Liver (tissue), 9 donors: Measurements from ENCODE around the gene CELF1. TPM values are rescaled to one million over a fixed set of nuclear protein-coding genes. Genes with fewer than 3 reads are reported as not detected.

ENCODE experiments used
- DNase-seq: peaks from one replicate; pipeline ENCODE4 v3.0.0-alpha.2; 2017; ENCODE audit warnings: low spot score
- H3K27ac ChIP-seq, 2 donors: one replicate each; pipeline ENCODE4 v1.7.0; 2013; ENCODE audit warnings: inconsistent platforms in 2 of 2, low read length in 2 of 2, control low read depth in 1 of 2, low read depth in 1 of 2, mild to moderate bottlenecking in 1 of 2
- H3K27me3 ChIP-seq, 4 donors: one replicate each; pipeline versions ENCODE4 v1.6.1 to v1.7.0; 2013; ENCODE audit warnings: low read length in 3 of 4, inconsistent platforms in 1 of 4, mild to moderate bottlenecking in 1 of 4, moderate library complexity in 1 of 4; ENCODE audit not compliant: control insufficient read depth in 4 of 4, insufficient read depth in 4 of 4
- H3K36me3 ChIP-seq, 4 donors: one replicate each; pipeline versions ENCODE4 v1.6.1 to v1.7.0; 2013; ENCODE audit warnings: low read length in 3 of 4, mild to moderate bottlenecking in 3 of 4, low read depth in 1 of 4, moderate library complexity in 1 of 4; ENCODE audit not compliant: control insufficient read depth in 4 of 4, insufficient read depth in 3 of 4
- H3K4me1 ChIP-seq, 4 donors: one replicate each; pipeline versions ENCODE4 v1.6.1 to v1.7.0; 2013; ENCODE audit warnings: low read length in 3 of 4, mild to moderate bottlenecking in 3 of 4, moderate library complexity in 1 of 4; ENCODE audit not compliant: control insufficient read depth in 4 of 4, insufficient read depth in 4 of 4
- H3K4me3 ChIP-seq, 3 donors: one replicate each; pipeline versions ENCODE4 v1.6.1 to v1.7.0; 2013; ENCODE audit warnings: low read length in 3 of 3, control low read depth in 1 of 3, low read depth in 1 of 3, mild to moderate bottlenecking in 1 of 3
- H3K9ac ChIP-seq, 2 donors: one replicate each; pipeline ENCODE4 v1.7.0; 2013; ENCODE audit warnings: low read length in 2 of 2, mild to moderate bottlenecking in 2 of 2, moderate library complexity in 2 of 2, control low read depth in 1 of 2, low read depth in 1 of 2
- H3K9me3 ChIP-seq, 4 donors: one replicate each; pipeline versions ENCODE4 v1.6.1 to v1.7.0; 2013; ENCODE audit warnings: low read length in 3 of 4; ENCODE audit not compliant: control insufficient read depth in 4 of 4
- EGR1 ChIP-seq, 2 donors: IDR thresholded peaks; 2 replicates each; pipeline ENCODE4 v1.6.1; 2016 to 2018; ENCODE audit warnings: antibody characterized with exemption in 2 of 2, low read depth in 2 of 2
- FOXA1 ChIP-seq: IDR thresholded peaks from 2 replicates; pipeline ENCODE4 v1.6.1; 2016; ENCODE audit warnings: antibody characterized with exemption
- FOXA2 ChIP-seq: IDR thresholded peaks from 2 replicates; pipeline ENCODE4 v1.6.1; 2016; ENCODE audit warnings: antibody characterized with exemption
- GABPA ChIP-seq, 2 donors: IDR thresholded peaks in 1 of 2; conservative IDR thresholded peaks in 1 of 2; 2 replicates each; pipeline ENCODE4 v1.6.1; 2016; ENCODE audit warnings: antibody characterized with exemption in 2 of 2, mild to moderate bottlenecking in 1 of 2, moderate library complexity in 1 of 2
- HNF4A ChIP-seq, 2 donors: conservative IDR thresholded peaks; 2 replicates each; pipeline ENCODE4 v1.6.1; 2016; ENCODE audit warnings: antibody characterized with exemption in 2 of 2, mild to moderate bottlenecking in 2 of 2
- HNF4G ChIP-seq: IDR thresholded peaks from 2 replicates; pipeline ENCODE4 v1.6.1; 2016; ENCODE audit warnings: antibody characterized with exemption
- JUND ChIP-seq, 2 donors: IDR thresholded peaks; 2 replicates each; pipeline ENCODE4 v1.6.1; 2016; ENCODE audit warnings: antibody characterized with exemption in 2 of 2
- NR2F2 ChIP-seq: IDR thresholded peaks from 2 replicates; pipeline ENCODE4 v1.6.1; 2016; ENCODE audit warnings: antibody characterized with exemption
- RAD21 ChIP-seq, 2 donors: IDR thresholded peaks; 2 replicates each; pipeline ENCODE4 v1.6.1; 2016; ENCODE audit warnings: antibody characterized with exemption in 2 of 2, mild to moderate bottlenecking in 2 of 2
- RXRA ChIP-seq, 2 donors: IDR thresholded peaks; 2 replicates each; pipeline ENCODE4 v1.6.1; 2017 to 2018; ENCODE audit warnings: antibody characterized with exemption in 2 of 2, mild to moderate bottlenecking in 1 of 2
- SP1 ChIP-seq: IDR thresholded peaks from 2 replicates; pipeline ENCODE4 v1.6.1; 2018; ENCODE audit warnings: antibody characterized with exemption, mild to moderate bottlenecking
- TAF1 ChIP-seq: conservative IDR thresholded peaks from 2 replicates; pipeline ENCODE4 v1.6.1; 2016; ENCODE audit warnings: antibody characterized with exemption, mild to moderate bottlenecking
- YY1 ChIP-seq: IDR thresholded peaks from 2 replicates; pipeline ENCODE4 v1.6.1; 2016; ENCODE audit warnings: antibody characterized with exemption, mild to moderate bottlenecking
- WGBS: extraction: QIAGEN DNeasy Blood & Tissue Kit; methylation state at CpG from one replicate; pipeline ENCODE4 v1.1.7; 2013; 5-methylcytosine and 5-hydroxymethylcytosine counted together
- polyA plus RNA-seq, 2 donors: library from polyadenylated mRNA; stranded (reverse) in 1 of 2; unstranded in 1 of 2; fragments of 200-250 nt in 1 of 2; fragments of >200 nt in 1 of 2; fragmentation: Nextera tagmentation in 1 of 2; extraction: Ambion mirVana in 1 of 2; gene quantifications; one replicate each; pipeline versions ENCODE4 v1.2.1 to v1.2.3, GENCODE V29; 2013 to 2015
- total RNA-seq, 2 donors: library from RNA; depleted of rRNA; stranded (reverse); fragments of >200 nt; gene quantifications; one replicate each; pipeline ENCODE4 v1.2.3, GENCODE V29; 2014
- TF ChIP-seq, protein P1 (sequence below): IDR thresholded peaks from 2 replicates; pipeline ENCODE4 v1.6.1; 2016; ENCODE audit warnings: antibody characterized with exemption
- TF ChIP-seq, protein P2 (sequence below): IDR thresholded peaks from 2 replicates; pipeline ENCODE4 v1.6.1; 2016; ENCODE audit warnings: antibody characterized with exemption
- TF ChIP-seq, protein P3 (sequence below): fragments of 150-350 bp; IDR thresholded peaks from 2 replicates; pipeline ENCODE4 v1.5.1; 2017; ENCODE audit warnings: improper control_type of control experiment, low read depth, low read length; ENCODE audit not compliant: missing input control
- TF ChIP-seq, protein P4 (sequence below): IDR thresholded peaks from 2 replicates; pipeline ENCODE4 v1.6.1; 2016; ENCODE audit warnings: antibody characterized with exemption
- TF ChIP-seq, protein P5 (sequence below): IDR thresholded peaks from 2 replicates; pipeline ENCODE4 v1.6.1; 2016; ENCODE audit warnings: antibody characterized with exemption, mild to moderate bottlenecking
- donor health status: healthy.
- donor health status: healthy.
- donor health status: healthy.
- donor health status: healthy.
- donor health status: healthy.

Gene CELF1
- total and polyA plus RNA-seq, 4 donors = 23.5 to 139 (median 60.3) TPM

DNA sequence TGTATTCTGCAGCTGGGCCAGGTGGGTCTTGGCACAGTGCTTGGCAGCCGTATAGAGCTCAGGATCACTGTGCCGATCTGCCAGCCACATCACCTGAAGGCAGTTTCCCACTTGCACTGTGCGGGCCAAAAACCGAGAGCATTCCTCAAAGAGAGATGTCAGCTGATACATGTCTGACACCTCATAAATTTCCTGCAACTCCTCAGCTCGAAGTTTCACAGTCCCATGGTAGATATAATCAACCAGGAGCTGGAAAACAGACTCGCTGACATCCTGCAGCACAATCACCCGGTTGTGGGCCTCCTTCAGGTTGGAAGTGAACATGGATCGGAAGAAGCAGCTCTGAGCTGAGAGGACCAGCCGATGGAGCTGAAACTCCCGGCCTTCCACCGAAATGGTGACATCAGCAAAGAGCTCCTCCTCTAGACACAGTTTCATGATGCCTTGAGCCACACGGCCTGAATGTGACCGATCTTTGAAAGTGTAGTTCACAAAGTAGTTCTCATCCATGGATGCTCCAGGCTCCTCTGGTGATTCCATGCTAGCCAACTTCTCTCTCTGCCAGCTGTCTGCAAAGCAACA lies 24.6 kb upstream of the CELF1 start:
- H3K27ac ChIP-seq = no peak overlapping the region
- peak overlapping the region in 1 of 2 donors; percentile 42 for H3K9ac ChIP-seq
- 89% methylated on average over 13 of the region's 13 CpGs for WGBS
- H3K4me1 ChIP-seq = peaks cover 8 to 46% (median 40%) of the 10 kb centered on the region in 4 donors
- H3K4me3 ChIP-seq = peak overlapping the region in 1 of 3 donors; percentile 90
- no peak for DNase-seq
- H3K27me3 ChIP-seq = no peaks in the 10 kb centered on the region
- no peak for TF ChIP-seq FOXA2
- no peaks in the 10 kb centered on the region for H3K9me3 ChIP-seq
- peaks cover 1 to 23% (median 17%) of the 10 kb centered on the region in 4 donors for H3K36me3 ChIP-seq

DNA sequence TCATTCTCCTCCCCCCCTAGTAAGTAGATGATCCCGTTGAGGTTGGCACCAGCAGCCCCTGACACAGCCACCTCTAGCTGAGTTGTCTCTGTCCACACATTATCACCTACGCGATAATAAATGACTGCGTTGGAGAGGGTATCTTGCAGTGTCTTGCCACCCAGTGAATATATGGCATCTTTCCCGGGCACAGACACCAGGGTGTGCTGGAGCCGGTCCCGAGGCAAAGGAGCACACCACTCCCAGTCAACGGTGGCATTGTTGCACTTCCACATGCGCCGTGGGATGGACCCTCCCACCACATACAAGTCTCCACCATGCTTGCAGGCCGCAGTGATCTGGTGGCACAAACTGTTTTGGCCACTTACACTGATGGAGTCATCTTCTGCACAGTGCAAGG lies 20.4 kb upstream of the CELF1 start:
- no peaks in the 10 kb centered on the region for H3K9me3 ChIP-seq
- DNase-seq = no peak
- H3K4me1 ChIP-seq = peaks cover 6 to 44% (median 37%) of the 10 kb centered on the region in 4 donors
- no peak overlapping the region for H3K9ac ChIP-seq
- H3K4me3 ChIP-seq = no peak overlapping the region
- peaks cover 0 to 15% (median 4%) of the 10 kb centered on the region in 4 donors for H3K36me3 ChIP-seq
- H3K27ac ChIP-seq = no peak overlapping the region
- no peaks in the 10 kb centered on the region for H3K27me3 ChIP-seq
- 49% methylated on average over 11 of the region's 11 CpGs for WGBS
- TF ChIP-seq, protein P1, sequence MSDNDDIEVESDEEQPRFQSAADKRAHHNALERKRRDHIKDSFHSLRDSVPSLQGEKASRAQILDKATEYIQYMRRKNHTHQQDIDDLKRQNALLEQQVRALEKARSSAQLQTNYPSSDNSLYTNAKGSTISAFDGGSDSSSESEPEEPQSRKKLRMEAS = no peak
- TF ChIP-seq FOXA1 (no peak), TAF1 (no peak), HNF4G (no peak), NR2F2 (no peak)

DNA sequence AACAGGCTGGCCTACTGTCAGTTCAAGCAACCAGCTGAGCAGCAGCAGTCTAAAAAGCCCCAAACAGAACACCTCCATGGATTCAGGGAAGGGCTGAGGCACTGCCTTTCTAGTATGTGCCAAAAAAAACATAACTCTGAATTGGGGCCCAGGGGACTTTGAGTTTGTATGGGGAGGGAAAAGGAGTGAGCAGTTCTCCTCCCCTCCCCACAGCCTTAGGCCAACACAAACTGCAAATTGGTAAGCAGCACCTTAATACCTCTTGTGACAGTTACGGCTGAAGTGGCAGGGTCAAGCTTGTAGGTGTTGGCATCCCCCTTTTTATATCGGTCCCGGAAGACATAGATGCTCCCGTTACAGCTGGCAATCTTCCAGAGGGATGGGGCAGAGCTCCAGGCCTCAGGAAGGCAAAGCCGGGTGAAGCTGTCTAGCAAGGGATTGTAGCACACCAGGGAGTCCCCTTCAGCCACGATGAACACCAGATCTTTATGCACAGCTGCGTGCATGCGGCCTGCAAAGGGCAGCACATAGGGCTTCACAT lies 19.9 kb upstream of the CELF1 start:
- peaks cover 0 to 15% (median 4%) of the 10 kb centered on the region in 4 donors for H3K36me3 ChIP-seq
- no peaks in the 10 kb centered on the region for H3K27me3 ChIP-seq
- no peak for DNase-seq
- H3K9ac ChIP-seq = no peak overlapping the region
- peaks cover 3 to 39% (median 32%) of the 10 kb centered on the region in 4 donors for H3K4me1 ChIP-seq
- WGBS = 41% methylated on average over 8 of the region's 8 CpGs
- TF ChIP-seq, protein P2, sequence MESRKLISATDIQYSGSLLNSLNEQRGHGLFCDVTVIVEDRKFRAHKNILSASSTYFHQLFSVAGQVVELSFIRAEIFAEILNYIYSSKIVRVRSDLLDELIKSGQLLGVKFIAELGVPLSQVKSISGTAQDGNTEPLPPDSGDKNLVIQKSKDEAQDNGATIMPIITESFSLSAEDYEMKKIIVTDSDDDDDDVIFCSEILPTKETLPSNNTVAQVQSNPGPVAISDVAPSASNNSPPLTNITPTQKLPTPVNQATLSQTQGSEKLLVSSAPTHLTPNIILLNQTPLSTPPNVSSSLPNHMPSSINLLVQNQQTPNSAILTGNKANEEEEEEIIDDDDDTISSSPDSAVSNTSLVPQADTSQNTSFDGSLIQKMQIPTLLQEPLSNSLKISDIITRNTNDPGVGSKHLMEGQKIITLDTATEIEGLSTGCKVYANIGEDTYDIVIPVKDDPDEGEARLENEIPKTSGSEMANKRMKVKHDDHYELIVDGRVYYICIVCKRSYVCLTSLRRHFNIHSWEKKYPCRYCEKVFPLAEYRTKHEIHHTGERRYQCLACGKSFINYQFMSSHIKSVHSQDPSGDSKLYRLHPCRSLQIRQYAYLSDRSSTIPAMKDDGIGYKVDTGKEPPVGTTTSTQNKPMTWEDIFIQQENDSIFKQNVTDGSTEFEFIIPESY = no peak
- TF ChIP-seq EGR1 (IDR thresholded peaks at IDR 0.05; ENCODE audit: low read depth in 2 of 2) = no peak
- TF ChIP-seq FOXA2 = peak; percentile 6
- TF ChIP-seq, protein P3, sequence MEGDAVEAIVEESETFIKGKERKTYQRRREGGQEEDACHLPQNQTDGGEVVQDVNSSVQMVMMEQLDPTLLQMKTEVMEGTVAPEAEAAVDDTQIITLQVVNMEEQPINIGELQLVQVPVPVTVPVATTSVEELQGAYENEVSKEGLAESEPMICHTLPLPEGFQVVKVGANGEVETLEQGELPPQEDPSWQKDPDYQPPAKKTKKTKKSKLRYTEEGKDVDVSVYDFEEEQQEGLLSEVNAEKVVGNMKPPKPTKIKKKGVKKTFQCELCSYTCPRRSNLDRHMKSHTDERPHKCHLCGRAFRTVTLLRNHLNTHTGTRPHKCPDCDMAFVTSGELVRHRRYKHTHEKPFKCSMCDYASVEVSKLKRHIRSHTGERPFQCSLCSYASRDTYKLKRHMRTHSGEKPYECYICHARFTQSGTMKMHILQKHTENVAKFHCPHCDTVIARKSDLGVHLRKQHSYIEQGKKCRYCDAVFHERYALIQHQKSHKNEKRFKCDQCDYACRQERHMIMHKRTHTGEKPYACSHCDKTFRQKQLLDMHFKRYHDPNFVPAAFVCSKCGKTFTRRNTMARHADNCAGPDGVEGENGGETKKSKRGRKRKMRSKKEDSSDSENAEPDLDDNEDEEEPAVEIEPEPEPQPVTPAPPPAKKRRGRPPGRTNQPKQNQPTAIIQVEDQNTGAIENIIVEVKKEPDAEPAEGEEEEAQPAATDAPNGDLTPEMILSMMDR = no peak
- TF ChIP-seq GABPA (IDR thresholded peaks at IDR 0.05 in 1 of 2, conservative IDR thresholded peaks at IDR 0.05 in 1 of 2) = peak in 1 of 2 donors; percentile 62
- peak; percentile 47 to 48 for TF ChIP-seq RAD21 (IDR thresholded peaks at IDR 0.05)
- TF ChIP-seq, protein P4, sequence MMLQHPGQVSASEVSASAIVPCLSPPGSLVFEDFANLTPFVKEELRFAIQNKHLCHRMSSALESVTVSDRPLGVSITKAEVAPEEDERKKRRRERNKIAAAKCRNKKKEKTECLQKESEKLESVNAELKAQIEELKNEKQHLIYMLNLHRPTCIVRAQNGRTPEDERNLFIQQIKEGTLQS = no peak
- TF ChIP-seq YY1 = peak; percentile 88
- TF ChIP-seq HNF4A (conservative IDR thresholded peaks at IDR 0.05) = peak; percentile 79 to 82
- TF ChIP-seq JUND (IDR thresholded peaks at IDR 0.05) = no peak
- peak; percentile 45 for TF ChIP-seq HNF4G
- peak; percentile 50 for TF ChIP-seq SP1
- TF ChIP-seq TAF1 = no peak
- peak; percentile 35 to 62 for TF ChIP-seq RXRA (IDR thresholded peaks at IDR 0.05)
- no peak for TF ChIP-seq FOXA1
- TF ChIP-seq, protein P5, sequence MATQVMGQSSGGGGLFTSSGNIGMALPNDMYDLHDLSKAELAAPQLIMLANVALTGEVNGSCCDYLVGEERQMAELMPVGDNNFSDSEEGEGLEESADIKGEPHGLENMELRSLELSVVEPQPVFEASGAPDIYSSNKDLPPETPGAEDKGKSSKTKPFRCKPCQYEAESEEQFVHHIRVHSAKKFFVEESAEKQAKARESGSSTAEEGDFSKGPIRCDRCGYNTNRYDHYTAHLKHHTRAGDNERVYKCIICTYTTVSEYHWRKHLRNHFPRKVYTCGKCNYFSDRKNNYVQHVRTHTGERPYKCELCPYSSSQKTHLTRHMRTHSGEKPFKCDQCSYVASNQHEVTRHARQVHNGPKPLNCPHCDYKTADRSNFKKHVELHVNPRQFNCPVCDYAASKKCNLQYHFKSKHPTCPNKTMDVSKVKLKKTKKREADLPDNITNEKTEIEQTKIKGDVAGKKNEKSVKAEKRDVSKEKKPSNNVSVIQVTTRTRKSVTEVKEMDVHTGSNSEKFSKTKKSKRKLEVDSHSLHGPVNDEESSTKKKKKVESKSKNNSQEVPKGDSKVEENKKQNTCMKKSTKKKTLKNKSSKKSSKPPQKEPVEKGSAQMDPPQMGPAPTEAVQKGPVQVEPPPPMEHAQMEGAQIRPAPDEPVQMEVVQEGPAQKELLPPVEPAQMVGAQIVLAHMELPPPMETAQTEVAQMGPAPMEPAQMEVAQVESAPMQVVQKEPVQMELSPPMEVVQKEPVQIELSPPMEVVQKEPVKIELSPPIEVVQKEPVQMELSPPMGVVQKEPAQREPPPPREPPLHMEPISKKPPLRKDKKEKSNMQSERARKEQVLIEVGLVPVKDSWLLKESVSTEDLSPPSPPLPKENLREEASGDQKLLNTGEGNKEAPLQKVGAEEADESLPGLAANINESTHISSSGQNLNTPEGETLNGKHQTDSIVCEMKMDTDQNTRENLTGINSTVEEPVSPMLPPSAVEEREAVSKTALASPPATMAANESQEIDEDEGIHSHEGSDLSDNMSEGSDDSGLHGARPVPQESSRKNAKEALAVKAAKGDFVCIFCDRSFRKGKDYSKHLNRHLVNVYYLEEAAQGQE = peak; percentile 27
- TF ChIP-seq, protein P1 = peak; percentile 23
- TF ChIP-seq NR2F2 = no peak
- peak overlapping the region; percentile 2 to 41 for H3K27ac ChIP-seq
- H3K9me3 ChIP-seq = no peaks in the 10 kb centered on the region
- no peak overlapping the region for H3K4me3 ChIP-seq
